Bladder microvascular endothelial cell (primary cell): Measurements from ENCODE around the gene HDAC5. TPM values are rescaled to one million over a fixed set of nuclear protein-coding genes. Genes with fewer than 3 reads are reported as not detected.

Source experiments
- total RNA-seq: library from RNA; depleted of rRNA; stranded (reverse); fragments of >200 nt; gene quantifications from 2 replicates; pipeline ENCODE4 v1.2.3, GENCODE V29; 2014

HDAC5 gene
- total RNA-seq, result 45.6 and 50.3 TPM in 2 replicates

GRCh38 chr17:44123356-44124117 lies at the start of gene HDAC5:
TSS of gene HDAC5 (minus strand) at chr17:44123641. CDS start at chr17:44117515, 6,126 bp downstream.

GRCh38 chr17:44170499-44171201 lies 47.2 kb upstream of the HDAC5 start, which contains the start of gene ASB16:
TSS of gene ASB16 (plus strand) at chr17:44170704. CDS start at chr17:44170790, 86 bp downstream.

GRCh38 chr17:44070455-44071197 lies 52.8 kb downstream of the HDAC5 start, which contains the start of gene G6PC3:
TSS of gene G6PC3 (plus strand) at chr17:44070735. CDS start at chr17:44070966, 231 bp downstream.

GRCh38 chr17:44066204-44066930 lies 57.1 kb downstream of the HDAC5 start, which contains the start of gene LSM12:
TSS of gene LSM12 (minus strand) at chr17:44066671. CDS start at chr17:44066587, 84 bp downstream.

Other genes with a start within 250 kb of the HDAC5 start
- gene MPP2, start 216.1 kb downstream of the HDAC5 start, total RNA-seq, result 0.16 and 1.1 TPM in 2 replicates
- not detected in 2 replicates for gene PPY, start 181.2 kb downstream of the HDAC5 start, total RNA-seq
- gene PYY, start 169.7 kb downstream of the HDAC5 start, total RNA-seq, result not detected in 2 replicates
- 2.0 and 5.3 TPM in 2 replicates for gene NAGS, start 119.0 kb downstream of the HDAC5 start, total RNA-seq
- gene TMEM101, start 108.7 kb downstream of the HDAC5 start, total RNA-seq, result 78.7 and 83.5 TPM in 2 replicates
- gene LSM12, start 57.0 kb downstream of the HDAC5 start, total RNA-seq, result 14.4 and 21.1 TPM in 2 replicates
- 13.1 and 29.1 TPM in 2 replicates for gene G6PC3, start 52.9 kb downstream of the HDAC5 start, total RNA-seq
- gene HROB, start 18.3 kb upstream of the HDAC5 start, total RNA-seq, result 2.6 and 2.8 TPM in 2 replicates
- gene ASB16, start 47.1 kb upstream of the HDAC5 start, total RNA-seq, result not detected in 2 replicates
- gene TMUB2, start 63.3 kb upstream of the HDAC5 start, total RNA-seq, result 24.3 and 36.6 TPM in 2 replicates
- 31.4 and 43.0 TPM in 2 replicates for gene ATXN7L3, start 76.2 kb upstream of the HDAC5 start, total RNA-seq
- gene UBTF, start 96.0 kb upstream of the HDAC5 start, total RNA-seq, result 35.3 and 63.9 TPM in 2 replicates
- not detected in 2 replicates for gene SLC4A1, start 144.5 kb upstream of the HDAC5 start, total RNA-seq
- gene RUNDC3A, start 185.0 kb upstream of the HDAC5 start, total RNA-seq, result 0.25 and 0.32 TPM in 2 replicates
- 49.1 and 86.8 TPM in 2 replicates for gene SLC25A39, start 201.2 kb upstream of the HDAC5 start, total RNA-seq
- gene GRN, start 221.7 kb upstream of the HDAC5 start, total RNA-seq, result 484 and 834 TPM in 2 replicates
- gene FAM171A2, start 240.2 kb upstream of the HDAC5 start, total RNA-seq, result 3.5 and 3.6 TPM in 2 replicates